HCT116 (cell line): ENCODE data around the gene BRWD1. TPM values are rescaled to one million over a fixed set of nuclear protein-coding genes. Genes with fewer than 3 reads are reported as not detected.

Source experiments
- ATAC-seq: fragments of 200-7000 bp; cut with Tn5 transposase; 2 replicates; pipeline ENCODE4 v1.9.1; 2020; ENCODE audit warnings: mild to moderate bottlenecking, moderate library complexity
- BruUV-seq: library from RNA; stranded (reverse); fragments of 400-500 nt; replicated peaks from 2 replicates; lab custom pipeline; 2021; lab: Mats Ljungman, UMichigan
- CTCF ChIA-PET: fragments of 300-600 bp; sonication (Branson Sonifier 250); formaldehyde crosslinking; loops from one replicate; lab custom pipeline; 2021; ENCODE audit warnings: antibody characterized with exemption; lab: Charles Lee
- POLR2A ChIA-PET: fragments of 300-600, 350-600 bp; sonication (Branson Sonifier 250); formaldehyde crosslinking; loops from one replicate; lab custom pipeline; 2021; ENCODE audit warnings: antibody characterized with exemption; lab: Charles Lee
- RAD21 ChIA-PET, 2 experiments: fragments of 300-600 bp; sonication (Branson Sonifier 250); formaldehyde crosslinking; loops; one replicate each; lab custom pipeline; 2023; ENCODE audit warnings: low total read pairs in 2 of 2; ENCODE audit not compliant: uncharacterized antibody in 2 of 2, unreplicated experiment in 2 of 2, low non-redundant PET in 1 of 2; lab: Charles Lee
- DNase-seq: peaks from one replicate; pipeline ENCODE4 v3.0.0-alpha.2; 2010; ENCODE audit warnings: low read depth, low spot score
- H2AFZ ChIP-seq: fragments of 200-600 bp; shearing (Covaris generic), sonication (generic); 2 replicates; pipeline ENCODE4 v1.6.1; 2017; ENCODE audit warnings: low read depth, mixed run types, mixed read lengths, antibody characterized with exemption, low read length; ENCODE audit not compliant: poor library complexity, severe bottlenecking
- H3K27ac ChIP-seq: 2 replicates; pipeline ENCODE4 v1.5.1; 2012; ENCODE audit warnings: low read depth, low read length
- H3K27me3 ChIP-seq: fragments of 200-600 bp; sonication (generic); 2 replicates; pipeline ENCODE4 v1.6.1; 2016; ENCODE audit warnings: mixed run types, low read length, mixed read lengths; ENCODE audit not compliant: insufficient read depth
- H3K36me3 ChIP-seq, 2 experiments: fragments of 200-500 bp in 1 of 2; fragments of 200-600 bp in 1 of 2; sonication (Bioruptor generic) in 1 of 2; sonication (generic) in 1 of 2; 2 replicates each; pipeline versions ENCODE4 v1.5.1 to v1.6.1; 2014 to 2016; ENCODE audit warnings: low read length in 2 of 2, inconsistent platforms in 1 of 2, mixed read lengths in 1 of 2, mixed run types in 1 of 2; ENCODE audit not compliant: insufficient read depth in 2 of 2, control insufficient read depth in 1 of 2
- H3K4me1 ChIP-seq, 2 experiments: fragments of 200-600 bp in 1 of 2; sonication (generic) in 1 of 2; 2 replicates each; pipeline versions ENCODE4 v1.5.1 to v1.6.1; 2012 to 2017; ENCODE audit warnings: low read length in 2 of 2, inconsistent platforms in 1 of 2, mild to moderate bottlenecking in 1 of 2, mixed read lengths in 1 of 2, mixed run types in 1 of 2, moderate library complexity in 1 of 2; ENCODE audit not compliant: insufficient read depth in 2 of 2, control insufficient read depth in 1 of 2
- H3K4me2 ChIP-seq: fragments of 200-600 bp; sonication (generic); 2 replicates; pipeline ENCODE4 v1.6.1; 2017; ENCODE audit warnings: mixed run types, low read length, mixed read lengths
- H3K4me3 ChIP-seq, 2 experiments: fragments of 200-600 bp in 1 of 2; sonication (generic) in 1 of 2; replicated peaks in 1 of 2; 2 replicates each; pipeline ENCODE4 v1.5.1; 2011 to 2016; ENCODE audit warnings: low read length in 2 of 2, control low read depth in 1 of 2, low read depth in 1 of 2, mild to moderate bottlenecking in 1 of 2, mixed read lengths in 1 of 2, mixed run types in 1 of 2
- H3K79me2 ChIP-seq: fragments of 200-600 bp; sonication (generic); 2 replicates; pipeline ENCODE4 v1.6.1; 2017; ENCODE audit warnings: mild to moderate bottlenecking, mixed run types, low read length, moderate library complexity, mixed read lengths; ENCODE audit not compliant: insufficient read depth
- H3K9ac ChIP-seq: fragments of 200-600 bp; sonication (generic); 2 replicates; pipeline ENCODE4 v1.6.1; 2016; ENCODE audit warnings: low read length, mixed read lengths
- H3K9me2 ChIP-seq: fragments of 200-600 bp; sonication (generic), shearing (Covaris generic); 2 replicates; pipeline ENCODE4 v1.6.1; 2017; ENCODE audit warnings: mixed run types, mild to moderate bottlenecking, moderate library complexity; ENCODE audit not compliant: insufficient read depth
- H3K9me3 ChIP-seq, 2 experiments: fragments of 200-500 bp in 1 of 2; fragments of 200-600 bp in 1 of 2; sonication (Bioruptor generic) in 1 of 2; sonication (generic) in 1 of 2; 2 replicates each; pipeline ENCODE4 v1.6.1; 2014 to 2017; ENCODE audit warnings: low read length in 2 of 2, mixed read lengths in 2 of 2, inconsistent platforms in 1 of 2, low read depth in 1 of 2, mild to moderate bottlenecking in 1 of 2, mixed run types in 1 of 2, moderate library complexity in 1 of 2; ENCODE audit not compliant: control insufficient read depth in 1 of 2, insufficient read depth in 1 of 2
- H4K20me1 ChIP-seq: fragments of 200-600 bp; sonication (generic), shearing (Covaris generic); 2 replicates; pipeline ENCODE4 v1.6.1; 2017; ENCODE audit warnings: mixed run types, mild to moderate bottlenecking, moderate library complexity; ENCODE audit not compliant: insufficient read depth
- ATF3 ChIP-seq: IDR thresholded peaks from 2 replicates; pipeline ENCODE4 v1.6.1; 2012
- CEBPB ChIP-seq: IDR thresholded peaks from 2 replicates; pipeline ENCODE4 v1.6.1; 2012; ENCODE audit warnings: low read depth
- EGR1 ChIP-seq: IDR thresholded peaks from 2 replicates; pipeline ENCODE4 v1.6.1; 2012; ENCODE audit warnings: low read depth
- ELF1 ChIP-seq: IDR thresholded peaks from 2 replicates; pipeline ENCODE4 v1.6.1; 2012; ENCODE audit warnings: low read depth, borderline replicate concordance
- FOSL1 ChIP-seq: IDR thresholded peaks from 2 replicates; pipeline ENCODE4 v1.6.1; 2012; ENCODE audit warnings: low read depth
- JUND ChIP-seq: IDR thresholded peaks from 2 replicates; pipeline ENCODE4 v1.6.1; 2012
- POLR2A ChIP-seq: IDR thresholded peaks from 2 replicates; pipeline ENCODE4 v1.7.0; 2011; ENCODE audit warnings: borderline replicate concordance; ENCODE audit not compliant: insufficient read depth, insufficient read length; ENCODE audit errors: extremely low read depth
- POLR2AphosphoS5 ChIP-seq: IDR thresholded peaks from 2 replicates; pipeline ENCODE4 v1.6.1; 2011; ENCODE audit warnings: mild to moderate bottlenecking, low read depth, low read length, moderate library complexity
- REST ChIP-seq: IDR thresholded peaks from 2 replicates; pipeline ENCODE4 v1.6.1; 2012; ENCODE audit warnings: low read depth
- SP1 ChIP-seq: IDR thresholded peaks from 2 replicates; pipeline ENCODE4 v1.6.1; 2012; ENCODE audit warnings: low read depth
- SRF ChIP-seq: IDR thresholded peaks from 2 replicates; pipeline ENCODE4 v1.6.1; 2012; ENCODE audit warnings: low read depth
- TCF7L2 ChIP-seq: IDR thresholded peaks from 2 replicates; pipeline ENCODE4 v1.7.0; 2011; ENCODE audit warnings: borderline replicate concordance, inconsistent platforms; ENCODE audit not compliant: insufficient read depth, insufficient read length; ENCODE audit errors: extremely low read depth
- ZFX ChIP-seq: fragments of 450-650 bp; IDR thresholded peaks from 2 replicates; pipeline ENCODE4 v1.6.1; 2017
- intact Hi-C: fragments of 100-400 bp; cut with micrococcal nuclease; formaldehyde crosslinking; loops from 2 replicates; pipeline ENCODE4 v1.10.0; 2022
- total RNA-seq: library from RNA; stranded (reverse); gene quantifications from one replicate; pipeline ENCODE4 v1.2.1, GENCODE V29; 2021; ENCODE audit not compliant: unreplicated experiment

The BRWD1 gene
- total RNA-seq, 1 experiment from 2014 or later: 33.1 TPM

GRCh38 chr21:39282911-39283310, 30.5 kb downstream of the BRWD1 start:
- DNase-seq (no peak), ATAC-seq (no peak)
- no peak overlapping the region for H3K27ac ChIP-seq
- intact Hi-C loops: no loop called here
- H3K9me2 ChIP-seq: no peaks in the 10 kb centered on the region
- H3K4me3 ChIP-seq: no peak overlapping the region
- no peak overlapping the region for H3K4me2 ChIP-seq
- no peaks in the 10 kb centered on the region for H3K27me3 ChIP-seq
- H4K20me1 ChIP-seq: no peaks in the 10 kb centered on the region
- TF ChIP-seq TCF7L2 (no peak), POLR2A (no peak), CEBPB (no peak), POLR2AphosphoS5 (no peak), REST (no peak), EGR1 (no peak), ATF3 (no peak), FOSL1 (no peak), JUND (no peak), ZFX (no peak), SP1 (no peak), SRF (no peak), ELF1 (no peak)
- no peak overlapping the region for H3K9ac ChIP-seq
- ChIA-PET POLR2A (no interaction called here), CTCF (no interaction called here), RAD21 (no interaction called here)
- no peaks in the 10 kb centered on the region for H3K9me3 ChIP-seq
- H3K36me3 ChIP-seq: peaks cover 13 to 21% of the 10 kb centered on the region in 2 experiments
- BruUV-seq: no TSS peak
- H3K79me2 ChIP-seq: peaks cover 12% of the 10 kb centered on the region; the same call in 1 of the 2 replicates
- H3K4me1 ChIP-seq: no peaks in the 10 kb centered on the region
- no peak overlapping the region for H2AFZ ChIP-seq
